B cell (primary cell): ENCODE data around the gene PRRC2B. TPM values are rescaled to one million over a fixed set of nuclear protein-coding genes. Genes with fewer than 3 reads are reported as not detected.

ENCODE experiments used
- ATAC-seq: fragments of 200-7000 bp; cut with Tn5 transposase; one replicate; pipeline ENCODE4 v1.10.0; 2021; ENCODE audit warnings: low read depth, mild to moderate bottlenecking, moderate number of reproducible peaks, moderate library complexity
- CTCF ChIA-PET: fragments of 350-600 bp; sonication (Branson Sonifier 250); formaldehyde crosslinking; loops from one replicate; lab custom pipeline; 2021; ENCODE audit warnings: antibody characterized with exemption, inconsistent platforms; lab: Charles Lee
- POLR2A ChIA-PET: fragments of 350-600 bp; sonication (Branson Sonifier 250); formaldehyde crosslinking; loops from one replicate; lab custom pipeline; 2021; ENCODE audit warnings: antibody characterized with exemption; lab: Charles Lee
- DNase-seq: peaks from one replicate; pipeline ENCODE4 v3.0.0; 2013
- H2AFZ ChIP-seq: 2 replicates; pipeline ENCODE4 v1.6.1; 2012; ENCODE audit warnings: mild to moderate bottlenecking, low read depth, low read length; ENCODE audit not compliant: insufficient read depth, poor library complexity, severe bottlenecking
- H3K27ac ChIP-seq, 2 donors: 1 replicate in 1 of 2; 2 replicates in 1 of 2; pipeline ENCODE4 v1.5.1; 2012 to 2013; ENCODE audit warnings: low read length in 2 of 2, mild to moderate bottlenecking in 2 of 2, moderate library complexity in 1 of 2
- H3K27me3 ChIP-seq, 4 experiments: fragments of 200-600 bp in 1 of 4; sonication (generic) in 1 of 4; replicated peaks in 1 of 4; 1 replicate in 2 of 4; 2 replicates in 2 of 4; pipeline versions ENCODE4 v1.6.1 to v1.7.0; 2013 to 2016; ENCODE audit warnings: low read length in 3 of 4, mild to moderate bottlenecking in 2 of 4, mixed read lengths in 1 of 4, moderate library complexity in 1 of 4; ENCODE audit not compliant: insufficient read depth in 4 of 4, control insufficient read depth in 3 of 4; ENCODE audit errors: control extremely low read depth in 1 of 4
- H3K36me3 ChIP-seq, 2 experiments: replicated peaks in 1 of 2; 1 replicate in 1 of 2; 2 replicates in 1 of 2; pipeline versions ENCODE4 v1.6.1 to v1.7.1; 2013; ENCODE audit warnings: low read length in 1 of 2; ENCODE audit not compliant: insufficient read depth in 2 of 2, control insufficient read depth in 1 of 2; ENCODE audit errors: control extremely low read depth in 1 of 2, extremely low read depth in 1 of 2
- H3K4me1 ChIP-seq, 2 donors: fragments of 200-600 bp in 1 of 2; sonication (generic) in 1 of 2; 1 replicate in 1 of 2; 2 replicates in 1 of 2; pipeline versions ENCODE4 v1.5.1 to v1.6.1; 2013 to 2017; ENCODE audit warnings: low read length in 2 of 2; ENCODE audit not compliant: control insufficient read depth in 2 of 2, insufficient read depth in 2 of 2
- H3K4me2 ChIP-seq: replicated peaks from 2 replicates; pipeline ENCODE3; 2012; ENCODE audit warnings: mild to moderate bottlenecking, low read depth, low read length; ENCODE audit not compliant: poor library complexity, severe bottlenecking
- H3K4me3 ChIP-seq, 5 experiments: fragments of 200-600 bp in 1 of 5; sonication (generic) in 1 of 5; 1 replicate in 3 of 5; 2 replicates in 2 of 5; pipeline versions ENCODE4 v1.5.1 to v1.7.0; 2011 to 2016; ENCODE audit warnings: low read length in 4 of 5, mild to moderate bottlenecking in 4 of 5, low read depth in 2 of 5, control low read depth in 1 of 5, moderate library complexity in 1 of 5; ENCODE audit not compliant: insufficient read depth in 1 of 5; ENCODE audit errors: control extremely low read depth in 1 of 5, extremely low read depth in 1 of 5
- H3K79me2 ChIP-seq: fragments of 200-600 bp; sonication (generic); one replicate; pipeline ENCODE4 v1.6.0; 2016; ENCODE audit warnings: low read length; ENCODE audit not compliant: control insufficient read depth, insufficient read depth
- H3K9ac ChIP-seq: fragments of 200-600 bp; sonication (generic); 2 replicates; pipeline ENCODE4 v1.6.1; 2017; ENCODE audit warnings: mild to moderate bottlenecking, low read length, moderate library complexity
- H3K9me3 ChIP-seq, 3 donors: one replicate each; pipeline versions ENCODE4 v1.6.1 to v1.7.1; 2013; ENCODE audit warnings: low read length in 2 of 3; ENCODE audit not compliant: control insufficient read depth in 2 of 3, insufficient read depth in 1 of 3; ENCODE audit errors: control extremely low read depth in 1 of 3
- H4K20me1 ChIP-seq: 2 replicates; pipeline ENCODE4 v1.6.0; 2012; ENCODE audit warnings: mild to moderate bottlenecking, low read length; ENCODE audit not compliant: insufficient read depth, control insufficient read depth, poor library complexity, severe bottlenecking
- H3K27ac Mint-ChIP-seq: one replicate; pipeline ENCODE4 v1.8.0; 2021; ENCODE audit warnings: mixed read lengths
- H3K27me3 Mint-ChIP-seq: one replicate; pipeline ENCODE4 v1.8.0; 2021; ENCODE audit warnings: mixed read lengths
- H3K4me1 Mint-ChIP-seq: one replicate; pipeline ENCODE4 v1.8.0; 2021; ENCODE audit warnings: mixed read lengths
- H3K4me3 Mint-ChIP-seq: one replicate; pipeline ENCODE4 v1.8.0; 2021; ENCODE audit warnings: mixed read lengths
- H3K9me3 Mint-ChIP-seq: one replicate; pipeline ENCODE4 v1.8.0; 2022; ENCODE audit warnings: mixed read lengths; ENCODE audit not compliant: insufficient read depth
- CTCF ChIP-seq: fragments of 200-600 bp; IDR thresholded peaks from one replicate; pipeline ENCODE4 v1.8.0; 2022; ENCODE audit warnings: antibody characterized with exemption, mild to moderate bottlenecking
- EZH2 ChIP-seq: IDR thresholded peaks from 2 replicates; pipeline ENCODE4 v1.6.1; 2012; ENCODE audit warnings: borderline replicate concordance, low read depth, mild to moderate bottlenecking, moderate library complexity, low read length; ENCODE audit not compliant: insufficient read depth, poor library complexity, severe bottlenecking
- WGBS: methylation state at CpG from one replicate; pipeline ENCODE4 v1.1.5; 2013; ENCODE audit warnings: missing lambda C conversion rate; ENCODE audit not compliant: insufficient coverage; 5-methylcytosine and 5-hydroxymethylcytosine counted together
- intact Hi-C: fragments of 100-400 bp; cut with micrococcal nuclease; formaldehyde crosslinking; loops from one replicate; pipeline ENCODE4 v1.10.0; 2022
- polyA plus RNA-seq: library from polyadenylated mRNA; depleted of rRNA; stranded (reverse); fragments of >200 nt; gene quantifications from 2 replicates; pipeline ENCODE4 v1.2.3, GENCODE V29; 2012
- total RNA-seq, 2 donors: library from RNA; stranded (reverse); fragments of 120-200 nt in 1 of 2; gene quantifications; 1 replicate in 1 of 2; 2 replicates in 1 of 2; pipeline versions ENCODE4 v1.2.3 to v1.2.4, GENCODE V29; 2013 to 2022

Gene PRRC2B
- total and polyA plus RNA-seq, 2 donors (not counting 1 experiment from before 2014, with no cell fraction given), result 63.9 to 268 TPM

GRCh38 chr9:131523086-131523388, 129.2 kb downstream of the PRRC2B start:
- Mint-ChIP-seq H3K27me3 (no peaks in the 10 kb centered on the region), H3K27ac (no peak overlapping the region), H3K4me3 (no peak overlapping the region), H3K4me1 (no peaks in the 10 kb centered on the region), H3K9me3 (no peaks in the 10 kb centered on the region)
- intact Hi-C loops, result no loop called here
- WGBS, result 97% methylated on average over 9 of the region's 9 CpGs
- ChIA-PET POLR2A (no interaction called here), CTCF (no interaction called here)
- H3K27ac ChIP-seq, result no peak overlapping the region
- no peak overlapping the region for H3K4me2 ChIP-seq
- no peak for DNase-seq
- ATAC-seq, result no peak
- no peaks in the 10 kb centered on the region for H3K79me2 ChIP-seq
- H3K4me3 ChIP-seq, result no peak overlapping the region
- no peaks in the 10 kb centered on the region for H4K20me1 ChIP-seq
- no peaks in the 10 kb centered on the region for H3K4me1 ChIP-seq
- H2AFZ ChIP-seq, result no peak overlapping the region
- peaks cover 0 to 82% of the 10 kb centered on the region in 2 experiments for H3K36me3 ChIP-seq
- H3K9ac ChIP-seq, result no peak overlapping the region
- no peaks in the 10 kb centered on the region for H3K27me3 ChIP-seq
- TF ChIP-seq EZH2 (no peak), CTCF (no peak)
- H3K9me3 ChIP-seq, result no peaks in the 10 kb centered on the region

GRCh38 chr9:131523451-131524435, 129.9 kb downstream of the PRRC2B start:
- POLR2A ChIA-PET, result no interaction called here

More at GRCh38 chr9:131523451-131524435, 129.9 kb downstream of the PRRC2B start:
- Mint-ChIP-seq H3K27me3 (no peaks in the 10 kb centered on the region), H3K4me3 (no peak overlapping the region), H3K9me3 (no peaks in the 10 kb centered on the region), H3K4me1 (no peaks in the 10 kb centered on the region), H3K27ac (no peak overlapping the region)
- H3K9me3 ChIP-seq, result no peaks in the 10 kb centered on the region
- no peaks in the 10 kb centered on the region for H3K79me2 ChIP-seq
- ATAC-seq (no peak), DNase-seq (no peak)
- no peak overlapping the region for H3K27ac ChIP-seq
- no peaks in the 10 kb centered on the region for H3K4me1 ChIP-seq
- CTCF ChIA-PET, result no interaction called here
- 95% methylated on average over 25 of the region's 29 CpGs for WGBS
- no peak overlapping the region for H2AFZ ChIP-seq
- H3K27me3 ChIP-seq, result no peaks in the 10 kb centered on the region
- TF ChIP-seq EZH2 (no peak), CTCF (no peak)
- H3K36me3 ChIP-seq, result peaks cover 0 to 79% of the 10 kb centered on the region in 2 experiments
- no peak overlapping the region for H3K4me3 ChIP-seq
- H3K4me2 ChIP-seq, result no peak overlapping the region
- intact Hi-C loops, result no loop called here
- no peak overlapping the region for H3K9ac ChIP-seq
- H4K20me1 ChIP-seq, result no peaks in the 10 kb centered on the region
